ENCODE data around the gene FN1. TPM values are rescaled to one million over a fixed set of nuclear protein-coding genes. Genes with fewer than 3 reads are reported as not detected.

The FN1 gene
- total and polyA plus RNA-seq, 4 donors = 916 to 12,965 (median 5,646) TPM

DNA sequence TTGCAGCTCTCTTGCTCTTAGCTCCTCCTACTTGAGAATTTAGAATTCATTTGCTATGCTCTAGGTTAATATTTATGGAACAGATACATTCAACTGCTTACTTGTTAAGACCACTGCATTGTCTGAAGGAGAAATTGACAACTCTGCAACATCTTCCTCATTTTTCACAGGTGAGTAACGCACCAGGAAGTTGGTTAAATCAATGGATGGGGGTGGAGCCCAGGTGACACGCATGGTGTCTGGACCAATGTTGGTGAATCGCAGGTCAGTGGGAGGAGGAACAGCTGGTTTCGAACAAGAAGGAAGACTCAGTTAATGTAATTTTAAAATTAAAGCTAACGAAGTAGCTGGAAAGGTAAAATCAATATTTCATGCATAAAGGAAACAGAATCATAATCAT, 44.3 kb downstream of the FN1 start:
- Histone ChIP-seq H3K27ac (ENCODE audit: low read depth in 1 of 2, low read length in 2 of 2) (no peak overlapping the region), H3K9me3 (ENCODE audit: control insufficient read depth, low read length) (no peaks in the 10 kb centered on the region), H3K36me3 (ENCODE audit: control insufficient read depth in 1 of 2, insufficient read depth in 2 of 2, low read length in 1 of 2) (peaks cover 27 to 28% of the 10 kb centered on the region in 2 donors), H3K4me3 (ENCODE audit: low read length in 2 of 2) (no peak overlapping the region), H3K4me1 (ENCODE audit: control insufficient read depth in 1 of 2, insufficient read depth in 2 of 2, low read length in 2 of 2) (no peaks in the 10 kb centered on the region), H3K27me3 (ENCODE audit: control insufficient read depth in 1 of 2, insufficient read depth in 2 of 2, low read length in 1 of 2) (no peaks in the 10 kb centered on the region)
- ATAC-seq (ENCODE audit: low FRiP score) = no peak
- intact Hi-C loops (cut with DNase I) = no loop called here
- DNase-seq = no peak
- WGBS, 2 donors = 81 to 83% methylated on average over 5 of the region's 5 CpGs

DNA sequence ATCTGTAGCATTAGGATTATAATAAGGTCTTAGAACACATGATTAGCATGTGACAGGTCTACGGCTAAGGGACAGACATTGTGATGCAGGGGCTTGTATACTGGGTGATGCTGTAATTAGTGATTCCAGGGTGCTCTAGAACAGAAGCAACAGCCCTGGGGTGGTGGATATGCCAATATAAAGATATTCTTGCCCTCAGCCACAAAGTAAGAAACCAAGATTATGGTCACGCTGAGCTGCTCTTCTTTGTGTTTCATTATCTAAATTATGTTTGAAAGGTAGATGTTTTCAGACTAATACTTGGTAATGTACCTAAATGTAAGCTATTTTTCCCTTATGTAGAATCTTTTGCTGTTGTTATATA, 45.3 kb downstream of the FN1 start:
- DNase-seq (no peak), ATAC-seq (ENCODE audit: low FRiP score) (no peak)
- Histone ChIP-seq H3K27me3 (ENCODE audit: control insufficient read depth in 1 of 2, insufficient read depth in 2 of 2, low read length in 1 of 2) (no peaks in the 10 kb centered on the region), H3K9me3 (ENCODE audit: control insufficient read depth, low read length) (no peaks in the 10 kb centered on the region), H3K4me1 (ENCODE audit: control insufficient read depth in 1 of 2, insufficient read depth in 2 of 2, low read length in 2 of 2) (no peaks in the 10 kb centered on the region), H3K27ac (ENCODE audit: low read depth in 1 of 2, low read length in 2 of 2) (peak overlapping the region in 1 of 2 donors; percentile 6), H3K36me3 (ENCODE audit: control insufficient read depth in 1 of 2, insufficient read depth in 2 of 2, low read length in 1 of 2) (peaks cover 27 to 29% of the 10 kb centered on the region in 2 donors), H3K4me3 (ENCODE audit: low read length in 2 of 2) (no peak overlapping the region)
- intact Hi-C loops (cut with DNase I) = no loop called here
- 77 to 87% methylated on average over 2 of the region's 2 CpGs for WGBS, 2 donors

DNA sequence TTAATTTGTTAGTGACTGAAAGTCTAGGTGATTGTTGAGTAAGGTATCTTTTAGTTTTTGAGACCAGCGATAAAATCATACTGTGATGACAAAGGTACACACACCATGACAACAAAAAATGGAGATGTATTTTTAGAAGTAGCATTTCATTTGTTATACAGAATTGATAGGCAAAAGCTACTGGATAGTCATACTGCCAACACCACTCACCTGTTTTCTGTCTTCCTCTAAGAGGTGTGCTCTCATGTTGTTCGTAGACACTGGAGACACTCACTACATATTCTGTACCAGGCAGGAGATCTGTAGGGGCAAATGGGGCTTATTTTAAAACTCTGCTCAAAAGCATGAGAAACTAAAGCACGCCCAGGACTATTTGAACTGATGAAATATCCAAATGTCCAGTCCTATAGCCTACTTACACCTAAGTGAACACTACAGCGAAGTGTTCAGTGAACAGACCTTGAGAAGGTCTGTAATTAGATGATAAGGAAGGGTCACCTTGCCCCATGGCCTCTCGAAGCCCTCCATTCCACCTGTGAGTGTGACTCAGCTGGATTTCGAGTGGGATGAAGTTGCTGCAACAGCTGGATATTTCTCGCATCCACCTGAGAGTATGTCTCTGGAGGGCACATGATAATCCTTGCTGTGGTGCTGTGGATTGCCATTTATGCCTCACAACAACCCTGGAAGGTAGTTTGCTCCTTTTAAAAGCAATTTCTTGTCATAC, 47.7 kb downstream of the FN1 start:
- no peak for DNase-seq
- intact Hi-C loops (cut with DNase I) = no loop called here
- H3K27me3 ChIP-seq (ENCODE audit: control insufficient read depth in 1 of 2, insufficient read depth in 2 of 2, low read length in 1 of 2) = no peaks in the 10 kb centered on the region
- H3K4me1 ChIP-seq (ENCODE audit: control insufficient read depth in 1 of 2, insufficient read depth in 2 of 2, low read length in 2 of 2) = no peaks in the 10 kb centered on the region
- 90 to 91% methylated on average over 7 of the region's 7 CpGs for WGBS, 2 donors
- no peaks in the 10 kb centered on the region for H3K9me3 ChIP-seq (ENCODE audit: control insufficient read depth, low read length)
- H3K4me3 ChIP-seq (ENCODE audit: low read length in 2 of 2) = no peak overlapping the region
- ATAC-seq (ENCODE audit: low FRiP score) = no peak
- H3K36me3 ChIP-seq (ENCODE audit: control insufficient read depth in 1 of 2, insufficient read depth in 2 of 2, low read length in 1 of 2) = peaks cover 16 to 24% of the 10 kb centered on the region in 2 donors
- no peak overlapping the region for H3K27ac ChIP-seq (ENCODE audit: low read depth in 1 of 2, low read length in 2 of 2)

DNA sequence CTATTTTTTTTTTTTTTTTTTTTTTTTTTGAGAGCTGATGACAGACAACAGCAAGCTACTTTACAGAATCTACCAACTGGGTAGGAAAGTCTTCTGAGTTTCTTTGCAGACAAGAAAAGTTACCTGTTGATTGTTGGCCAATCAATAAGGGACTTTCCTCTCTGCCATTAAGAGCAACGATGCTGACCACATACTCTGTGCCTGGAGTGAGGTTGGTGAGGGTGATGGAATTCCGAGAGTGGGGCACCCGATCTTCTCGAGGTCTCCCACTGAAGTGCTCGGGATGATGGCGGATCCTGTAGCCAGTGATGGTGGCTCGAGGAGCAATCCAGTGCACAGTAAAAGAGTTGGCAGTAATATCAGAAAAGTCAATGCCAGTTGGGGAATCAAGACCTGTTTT, 49.3 kb downstream of the FN1 start:
- Histone ChIP-seq H3K27me3 (ENCODE audit: control insufficient read depth in 1 of 2, insufficient read depth in 2 of 2, low read length in 1 of 2) (no peaks in the 10 kb centered on the region), H3K27ac (ENCODE audit: low read depth in 1 of 2, low read length in 2 of 2) (no peak overlapping the region), H3K4me3 (ENCODE audit: low read length in 2 of 2) (no peak overlapping the region), H3K4me1 (ENCODE audit: control insufficient read depth in 1 of 2, insufficient read depth in 2 of 2, low read length in 2 of 2) (no peaks in the 10 kb centered on the region), H3K9me3 (ENCODE audit: control insufficient read depth, low read length) (no peaks in the 10 kb centered on the region), H3K36me3 (ENCODE audit: control insufficient read depth in 1 of 2, insufficient read depth in 2 of 2, low read length in 1 of 2) (peaks cover 10 to 27% of the 10 kb centered on the region in 2 donors)
- 95% methylated on average over 7 of the region's 7 CpGs for WGBS, 2 donors
- no peak for ATAC-seq (ENCODE audit: low FRiP score)
- DNase-seq = no peak
- intact Hi-C loops (cut with DNase I) = no loop called here

DNA sequence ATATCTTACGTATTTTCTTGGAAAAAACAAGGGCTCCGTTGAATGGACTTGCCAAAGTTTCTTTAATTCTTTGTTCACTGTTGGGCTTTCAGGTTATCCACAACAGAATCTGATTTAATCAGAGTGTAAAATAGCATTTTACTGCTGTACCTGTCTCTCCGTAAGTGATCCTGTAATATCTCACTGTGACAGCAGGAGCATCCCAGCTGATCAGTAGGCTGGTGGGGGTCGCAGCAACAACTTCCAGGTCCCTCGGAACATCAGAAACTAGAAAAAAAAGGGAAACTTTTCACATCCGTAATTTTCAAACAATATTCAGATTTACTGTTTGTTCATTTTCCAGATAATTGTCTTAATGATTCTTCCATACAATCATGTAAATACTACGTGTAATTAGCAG, 51.2 kb downstream of the FN1 start:
- Histone ChIP-seq H3K27me3 (ENCODE audit: control insufficient read depth in 1 of 2, insufficient read depth in 2 of 2, low read length in 1 of 2) (no peaks in the 10 kb centered on the region), H3K4me1 (ENCODE audit: control insufficient read depth in 1 of 2, insufficient read depth in 2 of 2, low read length in 2 of 2) (no peaks in the 10 kb centered on the region), H3K4me3 (ENCODE audit: low read length in 2 of 2) (no peak overlapping the region), H3K9me3 (ENCODE audit: control insufficient read depth, low read length) (no peaks in the 10 kb centered on the region), H3K27ac (ENCODE audit: low read depth in 1 of 2, low read length in 2 of 2) (no peak overlapping the region), H3K36me3 (ENCODE audit: control insufficient read depth in 1 of 2, insufficient read depth in 2 of 2, low read length in 1 of 2) (peaks cover 6 to 24% of the 10 kb centered on the region in 2 donors)
- ATAC-seq (ENCODE audit: low FRiP score) (no peak), DNase-seq (no peak)
- WGBS, 2 donors = 70 to 71% methylated on average over 7 of the region's 7 CpGs
- intact Hi-C loops (cut with DNase I) = no loop called here

DNA sequence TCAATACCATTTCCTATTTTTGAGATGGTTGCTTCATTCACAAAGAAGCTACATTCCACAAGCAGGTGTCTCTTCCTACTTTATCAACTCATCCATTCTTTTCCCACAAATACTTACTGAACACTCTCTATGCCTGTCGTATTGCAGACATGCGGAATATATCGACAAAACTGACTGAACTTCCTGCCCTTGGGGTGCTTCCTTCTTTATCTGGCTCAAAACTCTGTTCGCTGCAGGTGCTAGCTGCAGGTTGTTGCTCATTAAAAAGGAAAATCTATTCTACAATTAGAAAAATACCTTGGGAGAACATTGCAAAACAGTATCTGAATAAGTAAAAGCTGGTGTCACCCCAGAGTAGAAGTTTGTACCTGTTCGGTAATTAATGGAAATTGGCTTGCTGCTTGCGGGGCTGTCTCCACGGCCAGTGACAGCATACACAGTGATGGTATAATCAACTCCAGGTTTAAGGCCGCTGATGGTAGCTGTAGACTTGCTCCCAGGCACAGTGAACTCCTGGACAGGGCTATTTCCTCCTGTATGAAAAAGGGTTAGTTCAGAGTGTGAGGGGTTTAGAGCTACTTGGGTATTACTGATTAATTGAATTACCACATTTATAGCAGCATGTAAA, 52.1 kb downstream of the FN1 start:
- Histone ChIP-seq H3K9me3 (ENCODE audit: control insufficient read depth, low read length) (no peaks in the 10 kb centered on the region), H3K27me3 (ENCODE audit: control insufficient read depth in 1 of 2, insufficient read depth in 2 of 2, low read length in 1 of 2) (no peaks in the 10 kb centered on the region), H3K27ac (ENCODE audit: low read depth in 1 of 2, low read length in 2 of 2) (no peak overlapping the region), H3K36me3 (ENCODE audit: control insufficient read depth in 1 of 2, insufficient read depth in 2 of 2, low read length in 1 of 2) (peaks cover 7 to 24% of the 10 kb centered on the region in 2 donors), H3K4me1 (ENCODE audit: control insufficient read depth in 1 of 2, insufficient read depth in 2 of 2, low read length in 2 of 2) (no peaks in the 10 kb centered on the region), H3K4me3 (ENCODE audit: low read length in 2 of 2) (no peak overlapping the region)
- ATAC-seq (ENCODE audit: low FRiP score) (no peak), DNase-seq (no peak)
- WGBS, 2 donors = 90 to 92% methylated on average over 8 of the region's 8 CpGs
- intact Hi-C loops (cut with DNase I) = no loop called here

DNA sequence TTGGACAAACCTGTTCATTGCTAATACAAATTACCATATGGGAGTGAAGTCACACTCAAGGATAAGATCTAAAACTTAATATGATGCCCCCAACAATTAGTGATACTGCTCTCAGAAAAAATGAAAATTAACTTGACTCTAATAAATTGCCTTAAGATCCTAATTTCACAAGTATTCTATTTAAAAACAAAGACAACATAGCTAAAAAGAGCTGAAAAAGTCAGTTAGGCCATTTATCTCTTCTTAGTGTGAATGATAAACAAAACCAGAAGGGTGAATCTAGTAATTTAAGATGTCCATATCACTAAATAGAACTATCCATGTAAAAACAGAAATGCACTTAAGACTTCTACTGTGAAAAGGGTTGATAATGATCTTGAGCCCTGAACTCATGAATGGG, 53.4 kb downstream of the FN1 start:
- no peak for DNase-seq
- H3K4me1 ChIP-seq (ENCODE audit: control insufficient read depth in 1 of 2, insufficient read depth in 2 of 2, low read length in 2 of 2) = no peaks in the 10 kb centered on the region
- H3K27ac ChIP-seq (ENCODE audit: low read depth in 1 of 2, low read length in 2 of 2) = no peak overlapping the region
- intact Hi-C loops (cut with DNase I) = no loop called here
- no peaks in the 10 kb centered on the region for H3K27me3 ChIP-seq (ENCODE audit: control insufficient read depth in 1 of 2, insufficient read depth in 2 of 2, low read length in 1 of 2)
- H3K36me3 ChIP-seq (ENCODE audit: control insufficient read depth in 1 of 2, insufficient read depth in 2 of 2, low read length in 1 of 2) = peaks cover 12 to 18% of the 10 kb centered on the region in 2 donors
- H3K9me3 ChIP-seq (ENCODE audit: control insufficient read depth, low read length) = no peaks in the 10 kb centered on the region
- no peak for ATAC-seq (ENCODE audit: low FRiP score)
- no peak overlapping the region for H3K4me3 ChIP-seq (ENCODE audit: low read length in 2 of 2)

DNA sequence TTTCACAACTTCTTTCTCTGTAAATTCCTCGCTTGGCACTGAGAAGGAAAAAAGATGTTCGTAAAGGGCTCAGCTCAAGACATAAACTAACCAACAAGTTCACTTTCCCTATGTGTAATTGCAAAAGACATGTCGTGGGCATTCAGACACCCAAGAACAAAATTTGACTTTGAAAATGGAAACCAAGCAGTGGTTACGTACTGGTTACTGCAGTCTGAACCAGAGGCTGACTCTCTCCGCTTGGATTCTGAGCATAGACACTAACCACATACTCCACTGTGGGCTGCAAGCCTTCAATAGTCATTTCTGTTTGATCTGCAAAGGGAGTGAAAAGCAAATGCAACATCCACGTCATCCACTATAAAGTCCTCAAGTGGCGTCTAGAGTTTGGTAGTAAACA, 53.9 kb downstream of the FN1 start:
- no peak overlapping the region for H3K4me3 ChIP-seq (ENCODE audit: low read length in 2 of 2)
- no peak for ATAC-seq (ENCODE audit: low FRiP score)
- H3K27me3 ChIP-seq (ENCODE audit: control insufficient read depth in 1 of 2, insufficient read depth in 2 of 2, low read length in 1 of 2) = no peaks in the 10 kb centered on the region
- DNase-seq = no peak
- peaks cover 16 to 21% of the 10 kb centered on the region in 2 donors for H3K36me3 ChIP-seq (ENCODE audit: control insufficient read depth in 1 of 2, insufficient read depth in 2 of 2, low read length in 1 of 2)
- H3K27ac ChIP-seq (ENCODE audit: low read depth in 1 of 2, low read length in 2 of 2) = no peak overlapping the region
- no peaks in the 10 kb centered on the region for H3K9me3 ChIP-seq (ENCODE audit: control insufficient read depth, low read length)
- intact Hi-C loops (cut with DNase I) = no loop called here
- no peaks in the 10 kb centered on the region for H3K4me1 ChIP-seq (ENCODE audit: control insufficient read depth in 1 of 2, insufficient read depth in 2 of 2, low read length in 2 of 2)
- 84 to 86% methylated on average over 7 of the region's 7 CpGs for WGBS, 2 donors

DNA sequence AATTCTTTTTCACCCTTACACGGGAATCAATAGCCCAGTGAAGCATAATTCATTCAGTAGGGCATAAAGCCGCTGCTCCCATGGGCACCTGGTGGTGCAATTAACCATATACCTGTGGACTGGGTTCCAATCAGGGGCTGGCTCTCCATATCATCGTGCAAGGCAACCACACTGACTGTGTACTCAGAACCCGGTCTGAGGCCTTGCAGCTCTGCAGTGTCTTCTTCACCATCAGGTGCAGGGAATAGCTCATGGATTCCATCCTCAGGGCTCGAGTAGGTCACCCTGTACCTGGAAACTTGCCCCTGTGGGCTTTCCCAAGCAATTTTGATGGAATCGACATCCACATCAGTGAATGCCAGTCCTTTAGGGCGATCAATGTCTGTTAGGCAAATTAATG, 55.2 kb downstream of the FN1 start:
- no peak overlapping the region for H3K27ac ChIP-seq (ENCODE audit: low read depth in 1 of 2, low read length in 2 of 2)
- intact Hi-C loops (cut with DNase I) = no loop called here
- H3K27me3 ChIP-seq (ENCODE audit: control insufficient read depth in 1 of 2, insufficient read depth in 2 of 2, low read length in 1 of 2) = no peaks in the 10 kb centered on the region
- no peaks in the 10 kb centered on the region for H3K4me1 ChIP-seq (ENCODE audit: control insufficient read depth in 1 of 2, insufficient read depth in 2 of 2, low read length in 2 of 2)
- H3K4me3 ChIP-seq (ENCODE audit: low read length in 2 of 2) = no peak overlapping the region
- WGBS, 2 donors = 77 to 87% methylated on average over 7 of the region's 7 CpGs
- peaks cover 19 to 20% of the 10 kb centered on the region in 2 donors for H3K36me3 ChIP-seq (ENCODE audit: control insufficient read depth in 1 of 2, insufficient read depth in 2 of 2, low read length in 1 of 2)
- H3K9me3 ChIP-seq (ENCODE audit: control insufficient read depth, low read length) = no peaks in the 10 kb centered on the region
- DNase-seq = no peak
- ATAC-seq (ENCODE audit: low FRiP score) = no peak
